H9 (cell line): ENCODE measurements around the gene KRTAP5-10. TPM values are rescaled to one million over a fixed set of nuclear protein-coding genes. Genes with fewer than 3 reads are reported as not detected.
A peak's percentile ranks its signal among the peaks of the same experiment; 100 is the strongest.
"Not testable (repeated sequence)": the region's sequence is repeated elsewhere in the genome, so short reads cannot be mapped to it uniquely, and the experiment has no call there.

Experiments
- DNase-seq: peaks from one replicate; pipeline ENCODE4 v3.0.0-alpha.2; 2017
- H2AFZ ChIP-seq: one replicate; pipeline ENCODE4 v1.6.1; 2013; ENCODE audit warnings: mild to moderate bottlenecking, low read length, control low read depth, moderate library complexity
- H2AK5ac ChIP-seq: 2 replicates; pipeline ENCODE4 v1.6.1; 2013; ENCODE audit warnings: low read length, control low read depth, mixed read lengths; ENCODE audit not compliant: insufficient read length
- H2BK120ac ChIP-seq: one replicate; pipeline ENCODE4 v1.6.1; 2013; ENCODE audit warnings: low read depth, mild to moderate bottlenecking, low read length, control low read depth, inconsistent platforms; ENCODE audit not compliant: poor library complexity, severe bottlenecking
- H2BK12ac ChIP-seq: 2 replicates; pipeline ENCODE4 v1.6.1; 2013; ENCODE audit warnings: low read length, control low read depth, mixed read lengths, low read depth; ENCODE audit not compliant: insufficient read length
- H2BK15ac ChIP-seq: 2 replicates; pipeline ENCODE4 v1.6.1; 2013; ENCODE audit warnings: low read depth, low read length, control low read depth
- H2BK20ac ChIP-seq: one replicate; pipeline ENCODE4 v1.6.1; 2013; ENCODE audit warnings: low read depth, mild to moderate bottlenecking, low read length, control low read depth, inconsistent platforms; ENCODE audit not compliant: poor library complexity, severe bottlenecking
- H2BK5ac ChIP-seq: 2 replicates; pipeline ENCODE4 v1.6.1; 2013; ENCODE audit warnings: low read length, control low read depth, mixed read lengths; ENCODE audit not compliant: insufficient read length
- H3K14ac ChIP-seq: 2 replicates; pipeline ENCODE4 v1.6.1; 2013; ENCODE audit warnings: low read length, control low read depth; ENCODE audit not compliant: insufficient read depth
- H3K18ac ChIP-seq: 2 replicates; pipeline ENCODE4 v1.6.1; 2013; ENCODE audit warnings: low read depth, mild to moderate bottlenecking, mixed read lengths, low read length, control low read depth; ENCODE audit not compliant: insufficient read length
- H3K23ac ChIP-seq: 2 replicates; pipeline ENCODE4 v1.6.1; 2013; ENCODE audit warnings: low read length, control low read depth, mixed read lengths, low read depth; ENCODE audit not compliant: insufficient read length
- H3K23me2 ChIP-seq: 2 replicates; pipeline ENCODE4 v1.6.1; 2013; ENCODE audit warnings: low read depth, mild to moderate bottlenecking, mixed read lengths, low read length, control low read depth; ENCODE audit not compliant: insufficient read length, poor library complexity, severe bottlenecking
- H3K27ac ChIP-seq: 2 replicates; pipeline ENCODE4 v1.5.1; 2013; ENCODE audit warnings: low read length, control low read depth, mixed read lengths, low read depth; ENCODE audit not compliant: insufficient read length
- H3K27me3 ChIP-seq: 2 replicates; pipeline ENCODE4 v1.6.1; 2013; ENCODE audit warnings: low read length, control low read depth, inconsistent platforms; ENCODE audit not compliant: insufficient read depth
- H3K4ac ChIP-seq: 2 replicates; pipeline ENCODE4 v1.6.1; 2013; ENCODE audit warnings: low read depth, mild to moderate bottlenecking, control low read depth, inconsistent platforms, low read length, moderate library complexity
- H3K4me1 ChIP-seq: 2 replicates; pipeline ENCODE4 v1.6.1; 2013; ENCODE audit warnings: low read length, control low read depth, inconsistent platforms; ENCODE audit not compliant: insufficient read depth
- H3K4me2 ChIP-seq: 2 replicates; pipeline ENCODE4 v1.6.1; 2013; ENCODE audit warnings: low read length, control low read depth, mixed read lengths; ENCODE audit not compliant: insufficient read length, insufficient read depth
- H3K56ac ChIP-seq: 2 replicates; pipeline ENCODE4 v1.6.1; 2013; ENCODE audit warnings: low read depth, mild to moderate bottlenecking, mixed read lengths, low read length, control low read depth; ENCODE audit not compliant: insufficient read length
- H3K79me1 ChIP-seq: 2 replicates; pipeline ENCODE4 v1.6.1; 2013; ENCODE audit warnings: low read depth, mild to moderate bottlenecking, moderate library complexity, low read length, control low read depth, inconsistent platforms; ENCODE audit not compliant: insufficient read depth, poor library complexity, severe bottlenecking
- H3K79me2 ChIP-seq: 2 replicates; pipeline ENCODE4 v1.6.1; 2013; ENCODE audit warnings: low read length, control low read depth, inconsistent platforms; ENCODE audit not compliant: insufficient read depth
- H3K9ac ChIP-seq: 2 replicates; pipeline ENCODE4 v1.6.1; 2013; ENCODE audit warnings: low read length, control low read depth, mixed read lengths; ENCODE audit not compliant: insufficient read length; ENCODE audit errors: extremely low read depth
- H3K9me3 ChIP-seq: one replicate; pipeline ENCODE4 v1.6.1; 2013; ENCODE audit warnings: low read depth, low read length, inconsistent platforms; ENCODE audit not compliant: control insufficient read depth
- H3T11ph ChIP-seq: one replicate; pipeline ENCODE4 v1.6.1; 2013; ENCODE audit warnings: mild to moderate bottlenecking, low read length, control low read depth, inconsistent platforms
- H4K20me1 ChIP-seq: one replicate; pipeline ENCODE4 v1.6.1; 2013; ENCODE audit not compliant: control insufficient read depth, insufficient read length, insufficient read depth
- H4K5ac ChIP-seq: 2 replicates; pipeline ENCODE4 v1.6.1; 2013; ENCODE audit warnings: low read depth, mild to moderate bottlenecking, mixed read lengths, low read length, control low read depth; ENCODE audit not compliant: insufficient read length
- H4K8ac ChIP-seq: replicated peaks from 2 replicates; pipeline ENCODE4 v1.6.1; 2013; ENCODE audit warnings: low read length, control low read depth, mixed read lengths, low read depth; ENCODE audit not compliant: insufficient read length
- H4K91ac ChIP-seq: 2 replicates; pipeline ENCODE4 v1.6.1; 2013; ENCODE audit warnings: low read depth, mild to moderate bottlenecking, moderate library complexity, mixed read lengths, low read length, control low read depth; ENCODE audit not compliant: insufficient read length
- H3K27ac Mint-ChIP-seq, 3 experiments: 2 replicates in 2 of 3; 3 replicates in 1 of 3; pipeline ENCODE4 v1.8.0; 2020 to 2021; ENCODE audit warnings: mixed read lengths in 3 of 3, mild to moderate bottlenecking in 1 of 3, moderate library complexity in 1 of 3
- H3K27me3 Mint-ChIP-seq: 2 replicates; pipeline ENCODE4 v1.8.0; 2021; ENCODE audit warnings: low read depth, mild to moderate bottlenecking, moderate library complexity, mixed read lengths
- H3K36me3 Mint-ChIP-seq, 3 experiments: 2 replicates in 2 of 3; 3 replicates in 1 of 3; pipeline ENCODE4 v1.8.0; 2020 to 2021; ENCODE audit warnings: low read depth in 3 of 3, mixed read lengths in 3 of 3; ENCODE audit not compliant: insufficient read depth in 1 of 3
- H3K4me1 Mint-ChIP-seq, 2 experiments: 2 replicates each; pipeline ENCODE4 v1.8.0; 2020; ENCODE audit warnings: mixed read lengths in 2 of 2
- H3K4me3 Mint-ChIP-seq, 2 experiments: 2 replicates in 1 of 2; 3 replicates in 1 of 2; pipeline ENCODE4 v1.8.0; 2020 to 2021; ENCODE audit warnings: mild to moderate bottlenecking in 2 of 2, mixed read lengths in 2 of 2, moderate library complexity in 1 of 2
- H3K9me3 Mint-ChIP-seq, 2 experiments: 2 replicates in 1 of 2; 3 replicates in 1 of 2; pipeline ENCODE4 v1.8.0; 2020; ENCODE audit warnings: mild to moderate bottlenecking in 2 of 2, mixed read lengths in 2 of 2, moderate library complexity in 1 of 2
- WGBS: extraction: QIAGEN DNeasy Blood & Tissue Kit; methylation state at CpG from one replicate; pipeline ENCODE4 v1.1.7; 2013; ENCODE audit warnings: missing lambda C conversion rate, low lambda C conversion rate, mixed read lengths; ENCODE audit not compliant: insufficient read length; ENCODE audit errors: extremely low coverage; 5-methylcytosine and 5-hydroxymethylcytosine counted together
- total RNA-seq: library from RNA; stranded (reverse); gene quantifications from 2 replicates; pipeline ENCODE4 v1.2.1, GENCODE V29; 2021
- TF ChIP-seq, protein P1 (sequence below): fragments of 200-600 bp; sonication (generic); conservative IDR thresholded peaks from 3 replicates; pipeline ENCODE4 v1.8.0; 2021; ENCODE audit warnings: antibody characterized with exemption, mild to moderate bottlenecking

KRTAP5-10 gene
- total RNA-seq, 1 experiment from 2014 or later: not detected

DNA sequence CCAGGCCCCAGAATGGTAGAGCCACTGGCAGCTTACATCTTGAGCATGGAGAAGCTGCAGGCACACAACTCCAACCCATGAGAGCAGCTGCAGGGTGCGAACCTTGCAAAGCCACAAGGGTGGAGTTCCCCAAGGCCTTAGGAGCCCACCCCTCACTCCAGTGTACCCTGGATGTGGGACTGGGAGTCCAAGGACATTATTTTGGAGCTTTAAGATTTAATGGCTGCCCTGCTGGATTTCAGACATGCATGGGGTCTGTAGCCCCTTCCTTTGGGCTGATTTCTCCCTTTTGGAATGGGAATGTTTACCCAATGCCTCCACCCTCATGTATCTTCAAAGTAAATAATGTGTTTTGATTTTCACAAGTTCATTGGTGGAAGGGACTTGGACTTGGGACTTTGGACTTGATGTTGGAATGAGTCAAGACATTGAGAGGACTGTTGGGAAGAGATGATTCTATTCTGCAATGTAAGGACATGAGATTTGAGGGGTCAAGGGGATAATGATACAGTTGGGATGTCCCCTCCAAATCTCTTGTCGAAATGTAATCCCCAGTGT, 39.3 kb upstream of the KRTAP5-10 start:
- no peak overlapping the region for H3K9ac ChIP-seq
- H3K4ac ChIP-seq: no peak overlapping the region
- no peaks in the 10 kb centered on the region for H3K23me2 ChIP-seq
- H3K4me2 ChIP-seq: no peak overlapping the region
- H3K14ac ChIP-seq: no peak overlapping the region
- no peaks in the 10 kb centered on the region for H3K9me3 ChIP-seq
- H3K79me1 ChIP-seq: no peaks in the 10 kb centered on the region
- Mint-ChIP-seq H3K4me1 (no peaks in the 10 kb centered on the region; a peak in 1 of 4 replicates), H3K27ac (no peak overlapping the region), H3K9me3 (peaks cover 0 to 4% of the 10 kb centered on the region in 2 experiments; a peak in 1 of 5 replicates), H3K4me3 (no peak overlapping the region), H3K27me3 (peaks cover 8% of the 10 kb centered on the region), H3K36me3 (no peaks in the 10 kb centered on the region)
- no peak overlapping the region for H3K27ac ChIP-seq
- no peak overlapping the region for H2AK5ac ChIP-seq
- no peak overlapping the region for H2BK120ac ChIP-seq
- no peak for DNase-seq
- no peak overlapping the region for H4K5ac ChIP-seq
- no peak overlapping the region for H3K56ac ChIP-seq
- no CpG with 5 or more reads among the region's 2 CpGs for WGBS
- H2BK15ac ChIP-seq: no peak overlapping the region
- H2AFZ ChIP-seq: no peak overlapping the region
- H3K23ac ChIP-seq: no peak overlapping the region
- no peaks in the 10 kb centered on the region for H4K20me1 ChIP-seq
- no peaks in the 10 kb centered on the region for H3K79me2 ChIP-seq
- no peak overlapping the region for H2BK20ac ChIP-seq
- no peak overlapping the region for H2BK12ac ChIP-seq
- TF ChIP-seq, protein P1, sequence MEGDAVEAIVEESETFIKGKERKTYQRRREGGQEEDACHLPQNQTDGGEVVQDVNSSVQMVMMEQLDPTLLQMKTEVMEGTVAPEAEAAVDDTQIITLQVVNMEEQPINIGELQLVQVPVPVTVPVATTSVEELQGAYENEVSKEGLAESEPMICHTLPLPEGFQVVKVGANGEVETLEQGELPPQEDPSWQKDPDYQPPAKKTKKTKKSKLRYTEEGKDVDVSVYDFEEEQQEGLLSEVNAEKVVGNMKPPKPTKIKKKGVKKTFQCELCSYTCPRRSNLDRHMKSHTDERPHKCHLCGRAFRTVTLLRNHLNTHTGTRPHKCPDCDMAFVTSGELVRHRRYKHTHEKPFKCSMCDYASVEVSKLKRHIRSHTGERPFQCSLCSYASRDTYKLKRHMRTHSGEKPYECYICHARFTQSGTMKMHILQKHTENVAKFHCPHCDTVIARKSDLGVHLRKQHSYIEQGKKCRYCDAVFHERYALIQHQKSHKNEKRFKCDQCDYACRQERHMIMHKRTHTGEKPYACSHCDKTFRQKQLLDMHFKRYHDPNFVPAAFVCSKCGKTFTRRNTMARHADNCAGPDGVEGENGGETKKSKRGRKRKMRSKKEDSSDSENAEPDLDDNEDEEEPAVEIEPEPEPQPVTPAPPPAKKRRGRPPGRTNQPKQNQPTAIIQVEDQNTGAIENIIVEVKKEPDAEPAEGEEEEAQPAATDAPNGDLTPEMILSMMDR: no peak
- no peak overlapping the region for H3K18ac ChIP-seq
- no peak overlapping the region for H4K8ac ChIP-seq
- no peaks in the 10 kb centered on the region for H3K4me1 ChIP-seq
- H3T11ph ChIP-seq: no peak overlapping the region
- no peak overlapping the region for H2BK5ac ChIP-seq
- H4K91ac ChIP-seq: no peak overlapping the region
- no peaks in the 10 kb centered on the region for H3K27me3 ChIP-seq

DNA sequence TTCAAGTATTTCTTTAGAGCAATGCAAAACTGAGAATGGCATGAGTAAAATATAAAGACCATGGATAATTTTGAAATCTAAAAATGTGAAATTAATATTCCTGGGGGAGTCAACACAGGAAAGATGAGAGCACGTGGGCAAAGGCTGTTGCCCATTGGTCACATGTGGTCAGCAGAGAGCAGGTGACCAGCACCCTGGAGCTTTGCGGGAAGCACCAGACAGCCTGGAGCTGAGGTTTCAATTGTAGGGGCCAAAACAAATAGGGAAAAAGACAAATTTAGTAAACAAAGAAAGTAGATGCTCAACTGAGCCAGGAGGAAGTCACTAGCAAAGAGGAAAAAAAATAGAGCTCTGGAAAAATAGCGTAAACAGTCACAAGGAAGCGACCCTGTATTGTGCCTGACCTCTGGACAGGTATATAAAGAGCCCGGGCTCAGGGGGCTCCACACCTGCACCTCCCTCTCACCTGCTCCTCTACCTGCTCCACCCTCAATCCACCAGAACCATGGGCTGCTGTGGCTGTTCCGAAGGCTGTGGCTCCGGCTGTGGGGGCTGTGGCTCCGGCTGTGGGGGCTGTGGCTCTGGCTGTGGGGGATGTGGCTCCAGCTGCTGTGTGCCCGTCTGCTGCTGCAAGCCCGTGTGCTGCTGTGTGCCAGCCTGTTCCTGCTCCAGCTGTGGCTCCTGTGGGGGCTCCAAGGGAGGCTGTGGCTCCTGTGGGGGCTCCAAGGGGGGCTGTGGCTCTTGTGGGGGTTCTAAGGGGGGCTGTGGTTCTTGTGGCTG, 38.4 kb upstream of the KRTAP5-10 start, which contains the start of gene KRTAP5-7:
Gene KRTAP5-7, plus strand, starts transcription at position 472 of the 780 bp plus-strand sequence. Its CDS starts 34 bp downstream, at position 506.
- no CpG with 5 or more reads among the region's 10 CpGs for WGBS
- H4K5ac ChIP-seq: not testable (repeated sequence)
- H3K27ac Mint-ChIP-seq: peak within 1 kb of the TSS in 1 of 3 experiments; percentile 71; a peak in 1 of 7 replicates

More for the DNA sequence above, 38.4 kb upstream of the KRTAP5-10 start, which contains the start of gene KRTAP5-7:
- H2BK15ac ChIP-seq, H3K4me3 Mint-ChIP-seq, H3K9me3 ChIP-seq, H4K20me1 ChIP-seq, H3K18ac ChIP-seq, H2BK20ac ChIP-seq, H3K9ac ChIP-seq, H3K79me2 ChIP-seq, H3T11ph ChIP-seq, H2AK5ac ChIP-seq, H4K8ac ChIP-seq, H3K14ac ChIP-seq, H3K27me3 ChIP-seq, H4K91ac ChIP-seq, H3K4me1 ChIP-seq, H3K79me1 ChIP-seq, H2BK12ac ChIP-seq, H3K9me3 Mint-ChIP-seq, H3K23me2 ChIP-seq, H3K36me3 Mint-ChIP-seq, H3K23ac ChIP-seq, H2BK120ac ChIP-seq, H3K4me2 ChIP-seq, H3K4me1 Mint-ChIP-seq, H2BK5ac ChIP-seq, H3K27ac ChIP-seq, H3K56ac ChIP-seq, DNase-seq, H3K27me3 Mint-ChIP-seq, H2AFZ ChIP-seq, H3K4ac ChIP-seq: not testable (repeated sequence)
